T-helper 22 cell (primary cell): ENCODE measurements around the gene SPTBN1.
"Not testable (repeated sequence)": the region's sequence is repeated elsewhere in the genome, so short reads cannot be mapped to it uniquely, and the experiment has no call there.

ENCODE experiments used
- DNase-seq: peaks from one replicate; pipeline ENCODE4 v3.0.0-alpha.2; 2020; ENCODE audit warnings: low read depth

Gene SPTBN1

DNA sequence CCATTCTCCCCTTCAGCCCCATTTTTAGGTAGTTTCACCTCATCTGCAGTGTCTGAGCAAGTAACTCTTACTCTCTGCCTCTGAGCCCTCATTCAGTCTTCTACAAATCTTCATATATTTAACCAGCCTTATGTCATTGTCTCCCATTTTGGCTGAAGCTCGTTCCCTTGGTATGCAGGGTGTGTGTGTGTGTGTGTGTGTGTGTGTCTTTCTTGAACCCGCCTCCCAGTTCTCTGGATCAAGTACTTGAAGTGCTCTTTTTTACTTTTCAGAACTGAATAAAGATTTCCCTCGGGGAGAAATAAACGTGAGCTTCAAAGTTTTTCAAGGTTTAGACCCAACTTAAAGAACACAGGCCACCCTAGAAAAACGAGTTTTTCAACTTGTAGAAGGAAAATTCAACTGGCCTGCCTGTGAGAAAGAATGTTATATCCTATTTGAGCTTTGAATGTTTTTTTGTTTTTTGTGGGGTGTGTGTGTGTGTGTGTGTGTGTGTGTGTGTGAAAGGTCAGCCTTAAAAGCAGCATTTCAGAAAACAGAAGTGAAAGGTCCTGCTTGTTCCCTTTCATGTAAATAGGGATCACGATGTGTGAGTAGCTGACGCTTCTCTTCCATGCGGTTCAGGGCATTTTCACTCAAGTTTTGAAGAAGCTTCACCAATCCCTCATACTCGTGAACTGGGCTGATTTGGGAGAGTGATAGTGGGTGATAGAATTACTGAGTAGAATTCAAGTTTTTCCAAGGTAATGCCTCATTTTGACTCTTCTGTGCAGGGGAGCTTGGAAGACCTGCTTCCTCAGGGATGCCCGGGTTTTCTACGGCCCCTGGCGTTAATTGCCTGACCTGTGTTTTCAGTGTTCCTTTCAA lies 216.7 kb downstream of the SPTBN1 start:
- no peak for DNase-seq

DNA sequence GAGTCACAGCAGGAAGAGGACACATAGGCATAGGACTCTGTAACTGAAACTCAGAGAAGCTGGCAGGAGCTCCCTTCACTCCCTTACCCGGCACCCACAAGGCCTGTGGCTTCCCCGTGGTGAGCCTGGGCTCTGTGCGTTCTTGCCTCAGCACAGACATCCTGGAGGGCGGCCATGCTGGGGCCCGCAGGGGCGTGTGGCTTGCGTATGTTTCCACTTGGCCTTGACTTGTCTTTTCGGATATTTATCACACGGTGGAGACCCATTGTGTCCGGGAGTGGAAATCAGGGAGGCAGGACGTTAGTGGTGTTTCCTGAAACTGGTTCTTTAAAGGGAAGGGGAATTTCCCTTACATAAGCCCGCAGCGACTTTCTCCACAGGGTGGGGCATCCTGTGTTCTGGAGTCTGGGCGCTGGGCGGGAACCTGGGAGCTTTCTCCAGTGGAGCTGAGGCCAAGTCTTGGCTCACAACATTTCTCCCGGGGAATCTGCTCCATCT lies 217.4 kb downstream of the SPTBN1 start:
- no peak for DNase-seq

DNA sequence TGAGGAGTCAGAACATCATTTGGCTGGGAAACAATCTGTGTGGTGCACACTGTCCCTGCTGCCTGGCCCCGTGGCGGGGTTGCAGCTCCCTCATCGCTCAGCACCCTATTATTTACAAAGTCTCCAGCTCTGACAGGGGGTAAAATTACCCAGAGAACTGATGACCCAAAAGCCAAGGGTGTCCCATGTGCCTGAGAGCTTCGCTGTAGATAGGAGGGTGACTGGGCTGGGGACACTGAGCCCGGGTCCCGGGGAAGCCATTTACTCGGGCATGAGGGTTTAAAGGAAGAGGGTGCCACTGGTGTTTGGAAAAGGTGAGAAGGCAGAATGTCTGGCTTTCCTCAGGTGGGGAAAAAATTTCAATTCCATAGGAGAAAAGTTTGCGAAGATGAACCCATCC lies 219.2 kb downstream of the SPTBN1 start:
- no peak for DNase-seq

DNA sequence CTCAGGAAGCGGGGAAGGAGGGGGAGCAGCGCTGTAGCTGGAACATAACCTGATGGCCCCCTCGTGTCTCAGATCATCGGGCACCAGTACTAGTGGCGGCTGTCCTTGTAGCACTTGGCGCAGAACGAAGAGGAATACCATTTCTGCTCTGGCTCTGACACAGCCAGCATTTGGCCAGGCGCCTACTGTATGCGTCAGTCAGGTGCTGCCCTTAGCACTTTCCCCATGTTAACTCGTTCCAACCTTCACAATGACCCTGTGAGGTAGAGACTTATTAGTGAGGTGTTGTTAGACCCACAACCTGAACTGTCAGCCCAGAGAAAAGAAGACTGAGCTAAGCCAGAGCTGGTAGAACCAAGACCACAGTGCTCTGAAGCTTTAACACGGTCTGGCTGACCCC lies 219.6 kb downstream of the SPTBN1 start:
- no peak for DNase-seq

DNA sequence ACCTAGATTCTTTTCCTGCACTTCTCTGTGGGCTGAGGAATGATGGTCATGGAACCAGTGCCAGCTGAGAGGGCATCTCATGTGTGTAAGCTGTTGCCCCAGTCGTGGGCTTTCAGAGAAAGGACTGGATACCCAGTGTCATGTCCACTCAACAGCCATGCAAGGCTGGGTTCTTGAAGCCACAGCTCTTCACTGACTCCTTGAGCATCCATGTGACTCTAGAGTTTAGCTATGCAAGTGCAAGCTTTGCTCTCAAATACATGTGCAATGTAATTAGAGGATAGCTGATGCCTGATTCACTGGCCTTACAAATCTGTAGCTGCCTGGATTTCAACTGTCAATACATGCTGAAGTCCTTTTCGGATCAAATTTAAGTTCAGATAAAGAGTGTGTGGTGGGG lies 220.5 kb downstream of the SPTBN1 start:
- DNase-seq, result no peak

DNA sequence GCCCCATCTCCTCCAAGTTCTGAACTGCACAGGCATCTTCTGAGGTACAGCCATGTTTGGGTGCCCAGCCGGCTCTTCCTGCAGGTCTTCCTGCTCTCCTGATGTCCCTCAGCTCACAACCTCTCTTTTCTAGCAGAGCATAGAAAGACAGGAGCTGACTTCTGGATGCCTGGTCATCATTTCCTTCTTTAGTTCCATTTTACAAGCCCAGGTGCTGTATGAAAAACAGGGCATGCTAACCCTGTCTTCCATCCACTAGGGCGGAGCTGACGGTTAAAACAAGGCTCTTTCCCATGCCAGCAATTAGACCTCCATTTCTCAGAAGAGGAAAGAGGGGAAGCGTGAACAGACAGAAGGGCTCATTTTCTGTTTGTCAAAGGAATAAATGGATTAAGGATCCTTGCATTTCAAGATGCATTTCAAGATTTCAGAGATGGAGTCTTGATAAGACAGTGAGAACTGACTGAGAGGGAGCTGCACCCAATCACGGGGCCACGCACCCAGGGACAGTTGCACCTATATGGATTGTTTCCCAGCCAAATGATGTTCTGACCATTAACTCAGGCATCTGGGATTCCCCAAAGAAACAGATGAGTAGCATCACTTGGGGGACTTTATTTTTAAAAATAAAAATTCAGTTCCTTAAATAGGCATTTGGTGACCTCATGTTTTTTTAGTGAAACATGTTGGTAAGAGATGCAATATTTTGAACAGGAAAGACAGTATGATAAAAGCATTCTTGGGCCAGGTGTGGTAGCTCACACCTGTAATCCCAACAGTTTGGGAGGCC lies 221.5 kb downstream of the SPTBN1 start:
- no peak for DNase-seq

DNA sequence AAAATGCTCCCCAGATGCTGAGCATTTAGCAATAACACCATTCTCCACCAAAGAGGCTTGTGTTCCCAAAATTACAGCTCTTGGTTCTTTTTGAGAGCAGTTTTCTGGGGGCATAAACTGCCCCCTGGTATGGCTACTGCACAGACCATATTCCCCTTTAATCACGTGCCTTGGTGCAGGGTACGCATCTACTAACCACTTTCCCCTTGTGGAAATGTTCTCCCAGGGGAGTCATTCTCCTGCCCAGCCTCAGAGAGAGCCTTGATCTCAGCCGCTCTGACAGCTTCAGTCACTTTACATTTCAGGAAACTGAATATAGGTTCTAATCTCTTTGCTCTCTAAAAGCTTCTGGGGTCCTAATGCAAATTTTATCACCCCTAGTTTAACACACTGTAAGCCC lies 222.6 kb downstream of the SPTBN1 start:
- DNase-seq, result no peak

DNA sequence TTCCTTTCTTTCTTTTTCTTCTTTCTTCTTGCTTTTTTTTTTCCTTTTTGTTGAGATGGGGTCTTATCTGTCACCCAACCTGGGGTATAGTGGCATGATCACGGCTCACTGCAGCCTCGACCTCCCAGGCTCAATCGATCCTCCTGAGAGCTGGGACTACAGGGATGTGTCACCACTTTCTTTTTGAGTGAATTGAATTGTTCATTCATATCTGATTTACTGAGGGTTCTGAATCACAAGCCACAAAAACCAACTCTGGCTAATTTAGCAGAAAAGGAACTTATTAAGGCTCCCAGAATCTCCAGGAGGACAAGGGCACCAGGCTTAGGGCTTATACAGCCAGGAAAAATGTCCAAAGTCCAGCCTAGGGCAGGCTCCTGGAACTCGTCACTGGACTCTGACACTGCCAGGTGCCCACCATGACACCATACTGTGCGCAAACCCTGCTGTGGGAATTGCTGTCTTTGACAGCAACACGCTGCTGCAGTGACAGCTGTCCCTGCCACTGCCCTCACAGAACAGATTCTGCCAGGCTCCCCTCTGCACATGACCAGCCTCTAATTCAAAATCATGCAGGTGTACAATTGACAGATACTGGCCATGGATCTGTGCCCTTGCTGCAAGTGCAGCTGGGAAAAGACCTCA lies 224.4 kb downstream of the SPTBN1 start:
- no peak for DNase-seq

DNA sequence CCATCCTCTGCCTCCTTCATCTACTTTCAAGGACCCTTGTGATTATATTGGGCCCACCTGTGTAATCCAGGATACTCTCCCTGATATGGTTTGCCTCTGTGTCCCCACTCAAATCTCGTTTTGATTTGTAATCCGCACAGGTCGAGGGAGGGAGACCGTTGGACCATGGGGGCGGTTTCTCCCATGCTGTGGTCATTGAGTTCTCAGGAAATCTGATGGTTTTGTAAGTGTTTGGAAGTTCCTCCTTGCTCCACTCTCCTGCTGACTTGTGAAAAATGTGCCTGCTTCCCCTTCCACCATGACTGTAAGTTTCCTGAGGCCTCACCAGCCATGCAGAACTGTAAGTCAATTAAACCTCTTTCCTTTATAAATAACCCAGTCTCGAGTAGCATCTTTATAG lies 225.3 kb downstream of the SPTBN1 start:
- no peak for DNase-seq

DNA sequence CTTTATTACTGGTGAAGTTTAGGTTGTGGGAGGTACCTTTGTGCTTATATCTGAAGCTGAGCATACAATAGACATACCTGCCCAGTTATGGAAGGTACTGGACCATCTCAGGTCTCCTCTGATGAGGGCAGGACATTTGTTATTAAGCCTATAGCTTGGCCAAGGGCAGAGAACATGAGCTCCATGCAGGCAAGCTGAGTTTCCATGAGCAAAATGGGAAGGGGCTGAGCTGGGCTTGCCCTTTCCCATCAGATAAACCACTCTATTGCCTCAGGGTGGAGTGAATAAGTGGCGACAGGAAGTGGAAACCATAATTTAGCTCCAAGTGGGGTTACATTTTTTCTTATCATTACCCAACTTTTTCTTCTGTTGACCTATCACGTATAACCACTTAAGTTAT lies 227.5 kb downstream of the SPTBN1 start:
- DNase-seq, result no peak

DNA sequence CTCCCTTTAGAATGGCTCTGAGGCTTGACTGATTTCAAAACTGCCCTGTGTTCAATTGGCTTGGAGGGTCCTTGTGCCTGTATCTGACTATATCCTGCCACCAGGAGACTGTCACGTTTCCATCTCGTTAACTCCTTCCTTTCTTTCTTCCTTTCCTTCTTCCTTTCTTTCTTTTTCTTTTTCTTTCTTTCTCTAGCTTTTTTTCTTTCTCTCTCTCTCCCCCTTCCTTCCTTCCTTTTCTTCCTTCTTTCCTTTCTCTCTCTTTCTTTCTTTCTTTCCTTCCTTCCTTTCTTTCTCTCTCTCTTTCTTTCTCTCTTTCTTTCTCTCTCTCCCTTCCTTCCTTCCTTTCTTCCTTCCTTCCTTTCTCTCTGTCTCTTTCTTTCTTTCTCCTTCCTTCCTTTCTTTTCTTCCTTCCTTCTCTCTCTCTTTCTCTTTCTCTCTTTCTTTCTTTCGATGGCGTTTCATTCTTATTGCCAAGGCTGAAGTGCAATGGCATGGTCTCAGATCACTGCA lies 229.2 kb downstream of the SPTBN1 start:
- DNase-seq, result no peak

DNA sequence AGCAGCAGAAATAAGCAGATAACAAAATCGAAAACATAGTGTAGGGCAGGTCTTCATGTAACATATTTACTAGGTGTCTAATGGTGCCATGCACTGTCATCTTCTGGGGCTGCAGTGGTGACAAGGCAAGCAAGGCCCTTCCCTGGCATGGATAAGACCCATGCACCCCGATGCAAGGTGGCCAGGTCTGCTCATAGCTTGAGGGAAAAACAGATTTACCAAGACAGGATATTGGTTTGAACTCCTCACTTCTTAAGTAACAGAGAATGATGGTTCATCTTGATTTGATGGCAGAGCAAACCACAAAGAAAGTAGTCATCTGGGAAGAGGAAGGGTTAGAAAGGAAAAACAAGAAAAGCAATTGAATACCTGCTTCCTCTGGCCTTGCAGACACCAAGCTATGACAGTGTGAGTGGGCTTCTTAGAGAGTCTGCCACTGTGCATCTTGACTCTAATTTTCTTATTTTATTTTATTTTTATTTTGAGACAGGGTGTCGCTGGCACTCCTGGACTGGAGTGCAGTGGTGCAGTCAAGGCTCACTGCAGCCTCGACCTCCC lies 231.5 kb downstream of the SPTBN1 start:
- DNase-seq, result no peak

DNA sequence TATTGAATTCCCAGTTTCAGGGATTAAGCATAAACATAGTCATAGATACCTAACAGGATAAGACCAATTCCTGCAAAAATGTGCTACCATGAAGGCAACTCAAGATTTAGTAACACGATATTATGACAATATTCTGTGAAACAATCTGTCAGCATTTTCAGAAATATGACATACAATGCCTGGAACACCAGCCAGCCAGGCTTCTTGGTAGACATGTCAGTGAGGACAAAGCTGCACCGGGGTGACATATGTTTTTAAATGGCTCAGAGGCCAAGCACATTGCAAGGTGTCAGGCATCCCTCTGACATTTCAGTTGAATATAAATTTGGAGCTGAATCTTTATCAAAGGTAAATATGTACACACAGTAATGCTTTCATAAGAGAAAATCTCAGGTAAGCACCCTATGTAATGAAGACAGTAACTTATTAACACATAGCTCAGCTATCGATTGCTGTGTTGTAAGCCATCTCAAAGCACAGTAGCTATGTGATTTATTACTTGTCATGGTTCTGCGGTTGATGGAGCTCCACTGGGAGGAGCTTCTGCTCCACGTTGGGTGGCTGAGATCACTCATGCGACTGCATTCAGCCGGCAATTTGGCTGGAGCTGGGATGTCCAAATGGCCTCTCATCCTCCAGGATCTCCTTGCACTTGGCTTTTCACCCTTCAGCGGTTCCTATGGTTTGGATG lies 235.5 kb downstream of the SPTBN1 start:
- DNase-seq, result no peak

DNA sequence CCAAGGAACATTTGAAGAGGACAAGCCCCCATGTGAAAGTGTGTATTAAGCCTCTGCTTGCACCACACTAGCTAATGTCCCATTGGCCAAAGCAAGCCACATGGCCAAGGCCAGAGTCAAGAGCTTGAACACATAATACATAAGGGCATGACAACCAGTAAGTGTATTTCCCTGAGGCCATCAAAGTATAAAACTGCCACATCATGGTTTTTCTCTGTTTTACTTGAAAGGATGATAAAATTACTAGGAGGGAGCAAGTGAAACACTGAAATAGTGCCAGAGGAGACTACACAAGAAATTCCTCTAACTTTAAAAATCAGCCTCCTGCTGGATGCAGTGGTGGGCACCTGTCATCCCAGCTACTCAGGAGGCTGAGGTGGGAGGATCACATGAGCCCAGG lies 236.4 kb downstream of the SPTBN1 start:
- no peak for DNase-seq

DNA sequence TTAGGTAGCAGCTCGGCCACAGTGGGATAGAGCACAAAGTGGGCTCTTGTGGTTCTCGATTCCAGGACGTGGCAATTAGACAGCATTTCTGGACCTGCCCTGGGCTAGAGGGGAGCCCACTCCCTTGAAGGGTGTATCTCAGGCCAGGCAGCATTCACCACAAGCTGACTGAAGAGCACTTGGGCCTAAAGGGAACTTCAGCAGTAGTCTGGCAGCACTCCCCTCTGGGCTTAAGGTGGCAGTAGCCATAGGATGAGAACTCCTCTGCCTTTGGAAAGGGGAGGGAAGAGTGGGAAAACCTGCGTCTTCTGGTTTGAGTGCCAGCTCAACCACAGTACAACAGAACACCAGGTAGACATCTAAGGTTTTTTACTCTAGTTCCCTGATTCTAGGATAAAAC lies 239.3 kb downstream of the SPTBN1 start:
- DNase-seq, result no peak

DNA sequence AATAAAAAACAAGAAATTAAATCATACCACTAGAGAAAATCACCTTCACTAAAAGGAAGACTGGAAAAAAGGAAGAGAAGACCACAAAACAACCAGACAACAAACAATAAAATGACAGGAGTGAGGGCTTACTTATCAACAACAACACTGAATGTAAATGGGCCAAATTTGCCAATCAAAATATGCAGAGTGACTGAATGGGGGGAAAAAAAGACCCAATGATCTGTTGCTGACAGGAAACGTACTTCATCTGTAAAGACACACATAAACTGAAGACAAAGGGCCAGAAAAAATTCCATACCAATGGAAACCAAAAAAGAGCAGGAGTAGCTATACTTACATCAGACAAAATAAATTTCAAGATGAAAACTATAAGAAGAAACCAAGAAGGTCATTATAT lies 241.8 kb downstream of the SPTBN1 start:
- DNase-seq, result no peak

DNA sequence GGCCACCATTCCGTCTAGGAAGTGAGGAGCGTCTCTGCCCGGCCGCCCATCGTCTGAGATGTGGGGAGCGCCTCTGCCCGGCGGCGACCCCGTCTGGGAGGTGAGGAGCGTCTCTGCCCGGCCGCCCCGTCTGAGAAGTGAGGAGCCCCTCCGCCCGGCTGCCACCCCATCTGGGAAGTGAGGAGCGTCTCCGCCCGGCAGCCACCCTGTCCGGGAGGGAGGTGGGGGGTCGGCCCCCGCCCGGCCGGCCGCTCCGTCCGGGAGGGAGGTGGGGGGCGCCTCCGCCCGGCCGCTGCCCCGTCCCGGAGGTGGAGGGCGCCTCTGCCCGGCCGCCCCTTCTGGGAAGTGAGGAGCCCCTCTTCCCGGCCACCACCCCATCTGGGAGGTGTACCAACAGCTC lies 242.8 kb downstream of the SPTBN1 start:
- DNase-seq, result not testable (repeated sequence)

DNA sequence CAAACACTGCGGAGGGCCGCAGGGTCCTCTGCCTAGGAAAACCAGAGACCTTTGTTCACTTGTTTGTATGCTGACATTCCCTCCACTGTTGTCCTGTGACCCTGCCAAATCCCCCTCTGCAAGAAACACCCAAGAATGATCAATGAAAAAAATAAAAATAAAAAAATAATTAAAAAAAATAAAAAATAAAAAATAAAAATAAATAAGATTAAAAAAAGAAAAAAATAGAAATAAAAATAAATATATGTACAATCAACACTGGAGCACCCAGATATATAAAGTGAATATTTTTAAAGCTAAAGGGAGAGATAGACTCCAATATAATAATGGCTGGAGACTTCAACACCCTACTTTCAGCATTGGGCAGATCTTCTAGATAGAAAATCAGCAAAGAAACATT lies 243.5 kb downstream of the SPTBN1 start:
- DNase-seq, result no peak

DNA sequence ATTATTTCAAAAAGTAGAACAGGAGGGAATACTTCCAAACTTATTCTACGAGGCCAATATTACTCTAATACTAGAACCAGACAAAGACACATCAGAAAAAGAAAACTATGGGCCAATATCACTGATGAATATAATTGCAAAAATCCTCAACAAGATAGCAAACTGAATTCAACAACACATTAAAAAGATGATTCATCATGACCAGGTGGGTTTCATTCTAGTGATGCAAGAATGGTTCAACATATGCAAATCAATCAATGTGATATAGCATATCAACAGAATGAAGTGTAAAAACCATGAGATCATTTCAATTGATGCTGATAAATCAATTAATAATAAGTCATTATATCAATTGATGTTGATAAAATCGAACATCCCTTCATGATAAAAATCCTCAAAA lies 244.9 kb downstream of the SPTBN1 start:
- no peak for DNase-seq

DNA sequence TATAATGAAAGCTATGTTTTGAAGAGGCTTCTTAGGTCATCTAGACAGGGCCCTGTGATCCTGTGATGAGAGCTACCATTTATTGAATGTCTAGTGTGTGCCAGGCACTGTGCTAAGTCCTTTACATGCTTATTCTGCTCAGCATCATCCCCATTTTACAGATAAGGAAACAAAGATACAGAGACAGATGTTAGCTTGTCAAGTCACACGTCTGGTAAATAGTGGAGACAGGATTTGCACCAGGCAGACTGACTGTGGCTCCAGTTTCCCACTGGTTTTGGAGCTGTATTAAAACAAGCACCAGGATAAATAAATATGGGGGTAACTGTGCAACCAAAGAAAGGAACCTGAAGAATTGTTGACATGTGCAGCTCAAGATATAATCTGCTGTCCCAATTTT lies 248.1 kb downstream of the SPTBN1 start:
- DNase-seq, result no peak
